ENCODE measurements around the gene TRPM8.

Gene TRPM8

GRCh38 chr2:234046521-234046920, 129.3 kb downstream of the TRPM8 start:
- DNase-seq (ENCODE audit: low spot score) = no peak

GRCh38 chr2:234047361-234047760, 130.2 kb downstream of the TRPM8 start:
- no peak for DNase-seq (ENCODE audit: low spot score)

GRCh38 chr2:234048049-234048448, 130.9 kb downstream of the TRPM8 start:
- DNase-seq (ENCODE audit: low spot score) = no peak

- no peak for DNase-seq (ENCODE audit: low spot score)
Observed at GRCh38 chr2:234050455-234051135, 133.4 kb downstream of the TRPM8 start, which contains the start of gene SPP2. SPP2 (plus strand) TSS chr2:234050702; CDS start chr2:234050787, 85 bp downstream.

- no peak for DNase-seq (ENCODE audit: low spot score)
Observed at GRCh38 chr2:234051374-234052070, 134.3 kb downstream of the TRPM8 start.

- DNase-seq (ENCODE audit: low spot score) = no peak
Observed at GRCh38 chr2:234058881-234059280, 141.7 kb downstream of the TRPM8 start.

GRCh38 chr2:234060236-234060635, 143.1 kb downstream of the TRPM8 start:
- no peak for DNase-seq (ENCODE audit: low spot score)

- DNase-seq (ENCODE audit: low spot score) = no peak
Observed at GRCh38 chr2:234061624-234062257, 144.6 kb downstream of the TRPM8 start.

- DNase-seq (ENCODE audit: low spot score) = no peak
Observed at GRCh38 chr2:234066587-234066986, 149.4 kb downstream of the TRPM8 start.
